Caco-2 (cell line): ENCODE data around the gene PRR16. TPM values are rescaled to one million over a fixed set of nuclear protein-coding genes. Genes with fewer than 3 reads are reported as not detected.
"Not testable (repeated sequence)": the region's sequence is repeated elsewhere in the genome, so short reads cannot be mapped to it uniquely, and the experiment has no call there.

Source experiments
- Bru-seq: library from RNA; stranded (reverse); fragments of 400-500 nt; gene quantifications from one replicate; lab custom pipeline; 2021; lab: Mats Ljungman, UMichigan
- BruChase-seq, 2 experiments: library from RNA; stranded (reverse); fragments of 400-500 nt; gene quantifications; one replicate each; lab custom pipeline; 2021; lab: Mats Ljungman, UMichigan
- BruUV-seq: library from RNA; stranded (reverse); fragments of 400-500 nt; replicated peaks from 2 replicates; lab custom pipeline; 2021; lab: Mats Ljungman, UMichigan
- CTCF ChIA-PET: fragments of 300-600 bp; sonication (Branson Sonifier 250); formaldehyde crosslinking; loops from one replicate; lab custom pipeline; 2022; ENCODE audit warnings: antibody characterized with exemption; lab: Charles Lee
- POLR2A ChIA-PET: fragments of 300-600 bp; sonication (Branson Sonifier 250); formaldehyde crosslinking; loops from one replicate; lab custom pipeline; 2022; ENCODE audit warnings: antibody characterized with exemption; lab: Charles Lee
- DNase-seq, 2 experiments: peaks; one replicate each; pipeline versions ENCODE4 v3.0.0 to v3.0.0-alpha.2; 2020 to 2022
- H3K27me3 ChIP-seq: replicated peaks from 2 replicates; pipeline ENCODE4 v1.6.0; 2011; ENCODE audit warnings: low read length; ENCODE audit not compliant: control insufficient read depth, insufficient read depth
- H3K36me3 ChIP-seq: 2 replicates; pipeline ENCODE4 v1.5.1; 2011; ENCODE audit warnings: low read length; ENCODE audit not compliant: control insufficient read depth, insufficient read depth
- H3K4me1 ChIP-seq: fragments of 250-450 bp; sonication (Bioruptor Pico); 2 replicates; pipeline ENCODE4 v1.5.1; 2020; ENCODE audit warnings: mild to moderate bottlenecking
- H3K4me3 ChIP-seq: 2 replicates; pipeline ENCODE4 v1.5.1; 2011; ENCODE audit warnings: low read depth, mild to moderate bottlenecking, control low read depth, low read length
- H3K9me3 ChIP-seq: fragments of 250-450 bp; sonication (Bioruptor Pico); 2 replicates; pipeline ENCODE4 v1.5.1; 2020; ENCODE audit warnings: mild to moderate bottlenecking, moderate library complexity
- H3K27ac Mint-ChIP-seq: one replicate; pipeline ENCODE4 v1.8.0; 2022; ENCODE audit warnings: mixed read lengths; ENCODE audit not compliant: unreplicated experiment
- H3K27me3 Mint-ChIP-seq: one replicate; pipeline ENCODE4 v1.8.0; 2022; ENCODE audit warnings: mixed read lengths; ENCODE audit not compliant: insufficient read depth, unreplicated experiment
- H3K36me3 Mint-ChIP-seq: one replicate; pipeline ENCODE4 v1.8.0; 2022; ENCODE audit warnings: mild to moderate bottlenecking, mixed read lengths; ENCODE audit not compliant: insufficient read depth, unreplicated experiment
- H3K4me1 Mint-ChIP-seq: one replicate; pipeline ENCODE4 v1.8.0; 2022; ENCODE audit warnings: low read depth, mixed read lengths; ENCODE audit not compliant: unreplicated experiment
- H3K4me3 Mint-ChIP-seq: one replicate; pipeline ENCODE4 v1.8.0; 2022; ENCODE audit warnings: mild to moderate bottlenecking, moderate library complexity, mixed read lengths; ENCODE audit not compliant: unreplicated experiment
- H3K9me3 Mint-ChIP-seq: one replicate; pipeline ENCODE4 v1.8.0; 2022; ENCODE audit warnings: mixed read lengths; ENCODE audit not compliant: unreplicated experiment
- CTCF ChIP-seq, 2 experiments: fragments of 200-600 bp in 1 of 2; IDR thresholded peaks; 1 replicate in 1 of 2; 2 replicates in 1 of 2; pipeline versions ENCODE4 v1.5.1 to v1.8.0; 2011 to 2022; ENCODE audit warnings: antibody characterized with exemption in 1 of 2, control low read depth in 1 of 2, inconsistent platforms in 1 of 2, low read depth in 1 of 2, low read length in 1 of 2, mild to moderate bottlenecking in 1 of 2, moderate library complexity in 1 of 2; ENCODE audit not compliant: insufficient read depth in 1 of 2, severe bottlenecking in 1 of 2, unreplicated experiment in 1 of 2
- intact Hi-C: fragments of 100-400 bp; cut with micrococcal nuclease; formaldehyde crosslinking; loops from one replicate; pipeline ENCODE4 v1.10.0; 2022; ENCODE audit not compliant: unreplicated experiment
- long read RNA-seq: library from polyadenylated mRNA; stranded (forward); transcript quantifications from one replicate; pipeline ENCODE4 v2.0.0, GENCODE V29; 2022
- total RNA-seq: library from RNA; stranded (reverse); gene quantifications from 2 replicates; pipeline ENCODE4 v1.2.3, GENCODE V29; 2022

Gene PRR16
- total RNA-seq = not detected in 2 replicates
- Bru-seq, nascent RNA = percentile 1 among the genes with signal in this experiment
- percentile 2 among the genes with signal in this experiment for BruChase-seq, experiment 1, labeled RNA remaining after a 2-hour chase
- percentile 1 among the genes with signal in this experiment for BruChase-seq, experiment 2, labeled RNA remaining after a 6-hour chase
- long read RNA-seq = 0 reads

- TF ChIP-seq CTCF (IDR thresholded peaks at IDR 0.05; ENCODE audit: insufficient read depth in 1 of 2, low read depth in 1 of 2, low read length in 1 of 2, severe bottlenecking in 1 of 2, unreplicated experiment in 1 of 2) = no peak
- Histone ChIP-seq H3K36me3 (no peaks in the 10 kb centered on the region), H3K4me1 (no peaks in the 10 kb centered on the region), H3K4me3 (no peak within 1 kb of the TSS), H3K27me3 (no peaks in the 10 kb centered on the region), H3K9me3 (no peaks in the 10 kb centered on the region)
- Mint-ChIP-seq H3K9me3 (no peaks in the 10 kb centered on the region), H3K4me1 (no peaks in the 10 kb centered on the region), H3K27ac (no peak within 1 kb of the TSS), H3K27me3 (peaks cover 12% of the 10 kb centered on the region), H3K36me3 (no peaks in the 10 kb centered on the region), H3K4me3 (peak within 1 kb of the TSS; percentile 58)
- CTCF ChIA-PET = no interaction called here
- BruUV-seq = no TSS peak
- no peak for DNase-seq
- intact Hi-C loops = no loop called here
- POLR2A ChIA-PET = interaction anchor here (0.7 kb wide), 1 partner anchor 567 kb away, joined by 4 read pairs; no protein-coding TSS in a partner anchor
Measured at GRCh38 chr5:120463991-120464626, at the start of gene PRR16. TSS of gene PRR16 (plus strand) at chr5:120464300.

- no peak for TF ChIP-seq CTCF (IDR thresholded peaks at IDR 0.05; ENCODE audit: insufficient read depth in 1 of 2, low read depth in 1 of 2, low read length in 1 of 2, severe bottlenecking in 1 of 2, unreplicated experiment in 1 of 2)
- H3K27ac Mint-ChIP-seq = no peak overlapping the region
- Histone ChIP-seq H3K27me3 (no peaks in the 10 kb centered on the region), H3K4me1 (no peaks in the 10 kb centered on the region), H3K4me3 (no peak overlapping the region), H3K9me3 (no peaks in the 10 kb centered on the region), H3K36me3 (no peaks in the 10 kb centered on the region)
- no peaks in the 10 kb centered on the region for H3K9me3 Mint-ChIP-seq
- ChIA-PET POLR2A (no interaction called here), CTCF (no interaction called here)
- H3K4me3 Mint-ChIP-seq = no peak overlapping the region
- DNase-seq = no peak
- no TSS peak for BruUV-seq
- no peaks in the 10 kb centered on the region for H3K36me3 Mint-ChIP-seq
- H3K4me1 Mint-ChIP-seq = no peaks in the 10 kb centered on the region
- intact Hi-C loops = no loop called here
- H3K27me3 Mint-ChIP-seq = peaks cover 6% of the 10 kb centered on the region
Measured at GRCh38 chr5:120415985-120416384, 48.1 kb upstream of the PRR16 start.

- H3K9me3 ChIP-seq = no peaks in the 10 kb centered on the region
- intact Hi-C loops = no loop called here
- H3K27ac Mint-ChIP-seq = no peak overlapping the region
- ChIA-PET POLR2A (no interaction called here), CTCF (no interaction called here)
- peaks cover 6% of the 10 kb centered on the region for H3K27me3 Mint-ChIP-seq
- no peaks in the 10 kb centered on the region for H3K36me3 Mint-ChIP-seq
- H3K9me3 Mint-ChIP-seq = no peaks in the 10 kb centered on the region
- no peak for TF ChIP-seq CTCF (IDR thresholded peaks at IDR 0.05; ENCODE audit: insufficient read depth in 1 of 2, low read depth in 1 of 2, low read length in 1 of 2, severe bottlenecking in 1 of 2, unreplicated experiment in 1 of 2)
- H3K4me3 ChIP-seq = no peak overlapping the region
- H3K4me1 ChIP-seq = no peaks in the 10 kb centered on the region
- DNase-seq = no peak
- H3K4me3 Mint-ChIP-seq = no peak overlapping the region
- H3K27me3 ChIP-seq = no peaks in the 10 kb centered on the region
- BruUV-seq = no TSS peak
- no peaks in the 10 kb centered on the region for H3K4me1 Mint-ChIP-seq
- no peaks in the 10 kb centered on the region for H3K36me3 ChIP-seq
Measured at GRCh38 chr5:120419127-120419526, 45.0 kb upstream of the PRR16 start.

DNA sequence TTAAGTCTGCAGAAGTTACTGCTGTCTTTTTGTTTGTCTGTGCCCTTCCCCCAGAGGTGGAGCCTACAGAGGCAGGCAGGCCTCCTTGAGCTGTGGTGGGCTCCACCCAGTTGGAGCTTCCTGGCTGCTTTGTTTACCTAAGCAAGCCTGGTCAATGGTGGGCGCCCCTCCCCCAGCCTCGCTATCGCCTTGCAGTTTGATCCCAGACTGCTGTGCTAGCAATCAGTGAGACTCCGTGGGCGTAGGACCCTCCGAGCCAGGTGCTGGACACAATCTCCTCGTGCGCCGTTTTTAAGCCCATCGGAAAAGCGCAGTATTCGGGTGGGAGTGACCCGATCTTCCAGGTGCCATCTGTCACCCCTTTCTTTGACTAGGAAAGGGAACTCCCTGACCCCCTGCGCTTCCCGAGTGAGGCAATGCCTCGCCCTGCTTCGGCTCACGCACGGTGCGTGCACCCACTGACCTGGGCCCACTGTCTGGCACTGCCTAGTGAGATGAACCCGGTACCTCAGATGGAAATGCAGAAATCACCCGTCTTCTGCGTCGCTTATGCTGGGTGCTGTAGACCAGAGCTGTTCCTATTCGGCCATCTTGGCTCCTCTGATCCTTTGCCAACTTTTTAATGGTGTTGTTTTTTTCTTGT is 37.3 kb upstream of the PRR16 start:
- H3K27me3 Mint-ChIP-seq, H3K4me3 ChIP-seq, POLR2A ChIA-PET, H3K9me3 ChIP-seq, H3K27ac Mint-ChIP-seq, H3K4me1 ChIP-seq, intact Hi-C loops, H3K27me3 ChIP-seq, H3K4me3 Mint-ChIP-seq, CTCF ChIA-PET, BruUV-seq, H3K4me1 Mint-ChIP-seq, H3K36me3 ChIP-seq, H3K36me3 Mint-ChIP-seq, DNase-seq: not testable (repeated sequence)
- H3K9me3 Mint-ChIP-seq = peaks cover 23% of the 10 kb centered on the region
